Muscle layer of duodenum (tissue), 2 donors: ENCODE data around the gene ERFE.

Source experiments
- H3K27ac ChIP-seq: one replicate; pipeline ENCODE4 v1.7.0; 2013; ENCODE audit warnings: mild to moderate bottlenecking, low read length
- H3K27me3 ChIP-seq: one replicate; pipeline ENCODE4 v1.7.0; 2013; ENCODE audit warnings: low read depth, mild to moderate bottlenecking, control low read depth, low read length
- H3K36me3 ChIP-seq, 2 donors: one replicate each; pipeline ENCODE4 v1.7.0; 2013; ENCODE audit warnings: low read length in 2 of 2, control low read depth in 1 of 2, mild to moderate bottlenecking in 1 of 2; ENCODE audit not compliant: insufficient read depth in 2 of 2, control insufficient read depth in 1 of 2
- H3K4me1 ChIP-seq, 2 donors: one replicate each; pipeline ENCODE4 v1.7.0; 2013; ENCODE audit warnings: low read length in 2 of 2, mild to moderate bottlenecking in 2 of 2, control low read depth in 1 of 2, moderate library complexity in 1 of 2; ENCODE audit not compliant: insufficient read depth in 2 of 2, control insufficient read depth in 1 of 2
- H3K4me3 ChIP-seq, 2 donors: one replicate each; pipeline ENCODE4 v1.7.0; 2013; ENCODE audit warnings: low read length in 2 of 2, low read depth in 1 of 2, mild to moderate bottlenecking in 1 of 2
- H3K9me3 ChIP-seq, 2 donors: one replicate each; pipeline ENCODE4 v1.7.0; 2013; ENCODE audit warnings: low read length in 2 of 2, control low read depth in 1 of 2, mild to moderate bottlenecking in 1 of 2; ENCODE audit not compliant: control insufficient read depth in 1 of 2
- donor health status: healthy.

The ERFE gene

DNA sequence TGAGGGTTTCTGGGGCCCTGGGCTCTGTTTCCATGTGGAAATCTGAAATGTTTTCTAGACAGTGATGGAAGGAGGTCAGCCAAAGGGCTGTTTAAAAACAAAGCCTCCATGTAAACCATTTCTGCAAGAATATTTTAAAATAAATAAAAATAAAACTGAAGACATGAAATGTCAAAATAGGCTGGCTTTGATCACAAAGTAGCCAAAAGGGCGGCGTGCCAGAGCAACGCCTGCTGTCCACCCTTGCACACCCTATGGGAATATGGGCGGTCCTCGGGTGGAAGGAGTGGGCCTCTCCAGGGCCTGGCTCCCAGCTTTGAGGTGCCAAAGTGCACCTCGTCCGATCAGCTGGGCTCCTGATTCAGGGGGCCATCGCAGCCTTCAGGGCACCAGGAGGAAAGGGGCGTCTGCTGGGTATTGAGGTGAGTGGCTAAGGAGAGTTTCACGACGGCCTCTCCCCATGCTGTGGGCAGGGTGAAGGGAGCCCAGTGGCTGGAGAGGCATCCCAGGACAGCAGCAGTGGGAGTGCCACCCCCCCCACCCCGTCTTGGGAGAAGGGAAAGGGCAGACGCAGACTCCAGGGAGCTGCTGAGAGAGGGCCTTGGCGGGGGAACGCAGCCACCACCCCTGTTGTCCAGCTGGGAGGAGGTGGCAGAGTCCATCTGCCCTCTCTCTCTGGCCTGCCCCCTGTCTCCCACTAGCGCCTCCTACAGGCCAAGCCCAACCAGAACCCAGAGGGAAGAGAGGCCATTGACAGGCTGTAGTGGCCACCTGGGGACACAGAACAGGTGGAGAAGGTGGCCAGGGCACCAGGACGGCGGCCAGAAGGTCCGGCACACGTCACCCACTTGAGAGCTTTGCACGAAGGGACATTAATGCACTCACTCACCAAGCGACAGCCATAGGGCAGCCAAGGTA, 5.7 kb upstream of the ERFE start:
- Histone ChIP-seq H3K27ac (no peak overlapping the region), H3K4me1 (peaks cover 0 to 10% of the 10 kb centered on the region in 2 donors), H3K4me3 (no peak overlapping the region), H3K27me3 (no peaks in the 10 kb centered on the region), H3K9me3 (no peaks in the 10 kb centered on the region), H3K36me3 (no peaks in the 10 kb centered on the region)

DNA sequence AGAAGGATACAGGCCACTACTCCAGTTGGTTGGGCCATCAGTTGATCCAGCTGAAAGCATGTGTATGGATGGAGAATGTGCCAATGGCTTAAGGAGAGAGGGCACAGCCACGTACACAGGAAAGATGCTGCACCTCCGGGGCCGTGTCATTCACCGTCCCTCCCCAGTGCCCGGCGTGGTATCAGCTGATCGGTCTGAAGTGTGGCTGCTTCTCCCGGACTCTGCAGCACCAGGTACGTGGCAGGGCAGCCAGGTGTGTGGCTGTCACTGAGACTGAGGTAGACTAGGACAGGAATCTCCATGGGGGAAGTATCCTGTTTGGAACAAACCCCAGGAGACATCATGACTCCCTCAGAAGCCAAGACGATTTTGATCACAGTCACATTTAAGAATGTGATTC, 4.2 kb upstream of the ERFE start:
- Histone ChIP-seq H3K27me3 (peaks cover 5% of the 10 kb centered on the region), H3K27ac (no peak overlapping the region), H3K36me3 (no peaks in the 10 kb centered on the region), H3K4me1 (peaks cover 0 to 19% of the 10 kb centered on the region in 2 donors), H3K9me3 (no peaks in the 10 kb centered on the region), H3K4me3 (no peak overlapping the region)

DNA sequence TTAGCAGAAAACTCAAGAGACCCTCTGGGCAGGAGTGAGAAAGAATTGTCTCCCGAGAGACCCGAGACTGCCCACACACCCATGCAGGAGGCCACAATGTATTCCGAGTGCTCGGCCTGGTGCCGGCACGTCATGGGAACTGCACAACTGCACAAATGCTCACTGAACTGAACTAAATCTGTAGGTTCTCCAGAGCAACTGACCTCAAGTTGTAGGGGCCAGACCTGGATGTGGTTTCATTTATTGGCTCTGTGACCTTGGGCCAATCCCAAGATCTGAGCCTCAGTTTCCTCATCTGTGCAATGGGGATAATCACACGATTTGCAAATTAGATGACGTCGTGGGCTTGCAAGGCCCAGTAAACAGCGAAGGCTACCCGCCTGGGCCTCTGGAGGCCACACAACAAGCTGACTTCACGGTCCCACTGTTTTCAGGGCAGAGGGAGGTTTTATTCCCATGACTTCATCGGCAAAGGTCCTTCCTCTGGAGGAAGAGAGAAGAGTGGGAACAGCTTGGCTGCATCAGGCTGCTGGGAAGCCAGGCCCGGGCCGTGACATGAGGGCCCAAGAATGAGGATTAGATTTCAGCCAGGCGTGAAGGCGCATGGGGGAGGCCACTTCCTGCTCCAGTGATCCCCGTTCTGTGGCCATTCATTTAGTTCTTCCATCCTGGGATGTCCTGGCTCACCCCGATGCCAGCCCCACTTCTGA, 3.6 kb upstream of the ERFE start:
- Histone ChIP-seq H3K4me1 (peaks cover 0 to 20% of the 10 kb centered on the region in 2 donors), H3K27ac (peak overlapping the region; percentile 6), H3K36me3 (no peaks in the 10 kb centered on the region), H3K4me3 (no peak overlapping the region), H3K27me3 (peaks cover 11% of the 10 kb centered on the region), H3K9me3 (no peaks in the 10 kb centered on the region)

DNA sequence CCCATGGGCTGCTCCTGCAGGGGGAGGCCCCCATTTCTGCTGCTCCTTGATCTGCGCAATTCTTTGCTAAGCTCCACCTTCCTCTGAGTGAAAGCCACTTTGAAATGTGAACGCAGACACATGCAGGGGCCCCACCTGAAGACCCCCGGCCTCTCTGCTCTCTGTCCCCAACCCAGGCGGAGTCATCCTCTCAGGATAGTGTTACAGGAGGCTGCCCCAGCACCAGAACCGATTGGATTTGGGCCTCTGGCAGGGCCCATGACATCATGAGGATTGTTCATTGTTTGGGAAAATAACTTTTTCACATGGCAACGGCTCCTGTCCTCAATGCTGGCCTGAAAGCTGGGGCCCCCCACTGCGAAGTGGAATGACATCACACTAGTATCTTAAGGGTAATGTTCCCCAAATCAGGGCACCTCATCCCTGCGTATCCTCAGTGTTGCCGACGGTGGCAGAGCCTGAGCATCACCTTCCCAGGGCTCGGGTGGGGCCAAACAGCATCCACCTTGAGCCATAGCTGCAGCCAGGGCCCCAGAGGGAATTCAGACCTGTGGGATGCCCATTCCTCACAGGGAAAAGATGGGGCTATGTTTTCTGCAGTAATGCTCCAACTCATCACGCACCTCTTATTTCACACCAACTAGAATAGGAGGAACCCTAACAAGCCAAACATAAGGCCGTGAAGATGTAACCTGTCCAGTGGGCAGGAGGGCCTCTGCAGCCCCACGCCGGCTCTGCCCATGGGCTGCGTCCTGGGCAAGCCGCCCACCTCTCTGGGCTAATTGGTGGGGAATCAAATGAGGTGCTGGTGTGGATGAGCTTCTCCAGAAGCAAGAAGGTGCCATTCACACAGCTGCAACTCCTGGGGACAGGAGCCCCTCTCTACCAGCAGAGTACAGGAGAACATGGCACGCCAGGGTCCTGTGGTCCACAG, 2.7 kb upstream of the ERFE start:
- Histone ChIP-seq H3K9me3 (no peaks in the 10 kb centered on the region), H3K36me3 (no peaks in the 10 kb centered on the region), H3K27me3 (peaks cover 11% of the 10 kb centered on the region), H3K4me3 (no peak overlapping the region), H3K27ac (no peak overlapping the region), H3K4me1 (peaks cover 0 to 20% of the 10 kb centered on the region in 2 donors)

DNA sequence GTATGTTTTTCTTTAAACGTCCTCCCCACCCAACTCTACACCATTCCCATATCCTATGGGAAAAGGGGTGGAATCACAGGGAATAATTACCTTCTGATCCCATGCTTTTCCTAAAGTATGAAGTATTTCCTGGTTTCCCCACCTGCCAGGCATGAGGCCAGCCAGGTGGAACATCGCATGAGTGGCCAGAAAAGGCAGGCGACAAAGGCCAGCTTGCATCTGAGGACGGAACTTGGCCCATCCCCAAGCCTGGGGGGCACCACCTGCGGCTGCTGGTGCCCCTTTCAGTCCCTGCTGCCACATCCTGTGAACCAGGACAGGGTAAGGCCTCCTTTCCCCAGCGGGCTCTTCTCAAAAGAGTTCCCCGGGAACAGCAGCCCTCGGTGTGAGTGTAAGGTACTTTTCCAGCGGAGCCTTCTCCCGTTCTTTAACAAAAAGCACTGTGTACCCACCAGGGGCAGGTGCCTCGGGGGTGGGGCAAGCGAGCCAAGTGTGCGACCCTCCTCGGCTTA, 1.2 kb upstream of the ERFE start:
- Histone ChIP-seq H3K4me3 (no peak overlapping the region), H3K9me3 (no peaks in the 10 kb centered on the region), H3K27me3 (peaks cover 13% of the 10 kb centered on the region), H3K27ac (no peak overlapping the region), H3K4me1 (peaks cover 0 to 20% of the 10 kb centered on the region in 2 donors), H3K36me3 (no peaks in the 10 kb centered on the region)

DNA sequence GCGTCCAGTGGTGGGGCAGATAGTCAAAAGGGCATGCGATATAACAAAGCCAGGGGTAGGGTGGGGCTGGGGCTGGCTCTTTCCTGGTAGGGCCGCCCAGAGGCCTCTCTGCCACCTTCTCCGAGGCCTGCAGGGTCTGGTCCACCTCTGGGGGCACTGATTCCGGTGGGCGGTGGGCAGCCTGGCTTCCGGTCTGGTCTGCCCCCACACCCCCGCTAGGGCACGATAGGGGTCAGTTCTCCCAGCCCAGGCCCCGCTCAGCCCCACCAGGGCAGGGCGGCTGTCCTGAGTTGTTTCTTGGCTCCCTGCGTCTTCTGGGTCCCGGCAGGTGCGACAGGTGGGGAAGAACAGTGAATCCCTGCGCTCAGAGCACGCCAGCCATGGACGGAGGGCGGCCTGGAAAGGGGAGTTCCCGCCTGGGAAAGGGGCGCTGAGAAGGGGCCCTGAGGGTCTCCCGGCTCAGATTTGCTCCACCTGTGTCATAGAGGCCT, 707 bp upstream of the ERFE start:
- no peaks in the 10 kb centered on the region for H3K36me3 ChIP-seq
- no peak overlapping the region for H3K4me3 ChIP-seq
- peaks cover 18% of the 10 kb centered on the region for H3K27me3 ChIP-seq
- H3K9me3 ChIP-seq, result no peaks in the 10 kb centered on the region
- no peak overlapping the region for H3K27ac ChIP-seq
- H3K4me1 ChIP-seq, result peaks cover 0 to 17% of the 10 kb centered on the region in 2 donors

DNA sequence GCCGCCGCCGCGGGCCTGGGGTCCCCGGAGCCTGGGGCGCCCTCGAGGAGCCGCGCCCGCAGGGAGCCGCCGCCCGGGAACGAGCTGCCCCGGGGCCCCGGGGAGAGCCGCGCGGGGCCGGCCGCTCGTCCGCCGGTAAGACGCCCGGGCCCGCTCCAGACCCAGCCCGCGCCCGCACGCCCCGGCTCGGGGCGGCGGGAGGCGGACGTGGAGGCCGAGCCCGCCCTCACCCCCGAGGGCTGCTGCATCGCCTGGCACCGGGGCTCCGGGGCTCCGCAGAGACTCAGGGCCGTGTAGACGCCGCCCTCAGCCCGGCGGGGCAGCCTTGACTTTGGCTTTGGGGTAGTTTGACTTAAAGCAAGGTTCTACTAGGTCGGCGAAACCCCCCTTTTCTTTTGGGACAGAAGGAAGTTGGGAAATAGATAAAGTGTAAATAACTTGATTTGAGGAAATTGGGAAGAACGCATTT, 335 bp downstream of the ERFE start:
- H3K36me3 ChIP-seq, result no peaks in the 10 kb centered on the region
- H3K4me3 ChIP-seq, result peak overlapping the region in 1 of 2 donors; percentile 40
- H3K27me3 ChIP-seq, result peaks cover 22% of the 10 kb centered on the region
- peaks cover 0 to 25% of the 10 kb centered on the region in 2 donors for H3K4me1 ChIP-seq
- H3K9me3 ChIP-seq, result no peaks in the 10 kb centered on the region
- no peak overlapping the region for H3K27ac ChIP-seq

DNA sequence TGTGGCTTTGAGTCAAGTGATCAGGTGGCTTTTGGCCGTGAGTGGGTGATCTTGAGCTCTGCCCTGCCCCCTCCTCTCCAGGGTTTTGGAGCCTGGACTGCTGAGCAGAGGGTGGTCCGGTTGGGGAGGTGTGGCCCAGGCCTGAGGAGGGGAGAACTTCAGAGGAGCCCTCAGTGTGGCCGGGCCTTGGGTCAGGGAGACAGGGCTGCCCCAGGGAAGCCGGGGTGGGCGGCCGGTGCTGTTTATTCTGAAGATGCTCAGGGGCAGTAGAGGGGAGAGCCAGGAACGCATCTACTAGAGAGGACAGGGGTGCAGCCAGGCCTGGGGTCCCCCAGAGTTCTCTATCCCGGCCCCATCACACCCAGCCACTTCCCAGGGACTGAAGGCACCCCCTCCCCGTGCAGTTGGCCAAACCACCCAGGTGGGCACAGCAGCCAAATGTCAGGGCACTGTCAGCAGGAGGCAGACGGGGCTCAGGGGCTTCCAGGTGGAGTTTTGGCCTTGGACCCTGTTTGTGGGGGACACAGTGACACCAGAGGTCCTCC, 963 bp downstream of the ERFE start:
- H3K4me1 ChIP-seq, result peaks cover 0 to 27% of the 10 kb centered on the region in 2 donors
- H3K4me3 ChIP-seq, result peak overlapping the region in 1 of 2 donors; percentile 40
- H3K27me3 ChIP-seq, result peaks cover 22% of the 10 kb centered on the region
- H3K36me3 ChIP-seq, result no peaks in the 10 kb centered on the region
- H3K9me3 ChIP-seq, result no peaks in the 10 kb centered on the region
- no peak overlapping the region for H3K27ac ChIP-seq

DNA sequence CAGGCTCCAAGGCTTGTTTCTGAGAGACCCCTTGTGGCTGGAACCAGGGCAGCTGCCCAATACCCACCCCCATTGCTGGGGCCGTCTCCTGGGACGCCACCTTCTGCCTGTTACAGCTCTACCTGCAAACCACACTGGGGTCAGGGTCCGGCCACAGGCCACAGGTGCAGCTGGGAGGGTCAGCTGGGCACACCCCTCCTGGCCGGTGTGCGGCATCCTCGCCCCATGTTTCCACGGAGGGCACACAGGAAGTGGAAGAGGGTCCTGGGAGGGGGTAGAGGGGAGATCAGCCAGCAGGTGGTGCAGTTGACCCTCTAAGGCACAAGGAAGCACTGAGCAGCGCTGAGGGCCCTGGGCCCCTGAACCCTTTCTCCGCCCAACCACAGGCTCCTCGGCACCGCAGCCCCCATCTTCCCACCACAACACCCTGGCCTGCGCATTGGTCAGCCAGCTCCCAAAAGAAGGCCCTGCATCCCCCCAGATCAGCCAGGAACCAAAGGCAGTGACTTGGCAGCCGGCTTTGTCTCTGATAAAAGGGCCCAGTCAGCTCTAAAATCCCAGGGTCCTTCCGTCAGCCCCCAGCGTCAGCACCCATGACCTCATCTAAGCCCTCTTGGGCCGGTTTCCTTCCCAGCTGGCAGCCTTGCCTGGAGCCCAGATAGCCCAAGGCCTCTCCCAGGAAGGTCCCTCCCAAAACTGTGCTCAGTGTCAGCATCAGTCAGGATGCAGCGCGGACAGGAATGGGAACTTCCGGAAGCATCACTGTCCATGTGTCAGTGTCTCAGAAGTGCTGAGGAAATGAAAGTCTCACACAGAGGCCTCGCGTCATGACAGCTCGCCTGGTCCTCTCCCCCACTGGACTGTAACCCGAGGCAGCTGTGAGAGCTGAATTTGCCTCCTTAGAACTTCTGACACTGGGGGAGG, 1.7 kb downstream of the ERFE start:
- Histone ChIP-seq H3K36me3 (no peaks in the 10 kb centered on the region), H3K9me3 (no peaks in the 10 kb centered on the region), H3K4me3 (no peak overlapping the region), H3K27me3 (peaks cover 22% of the 10 kb centered on the region), H3K4me1 (peaks cover 0 to 27% of the 10 kb centered on the region in 2 donors), H3K27ac (no peak overlapping the region)
